ENCODE measurements around the gene ST8SIA2.

The ST8SIA2 gene

GRCh38 chr15:92505611-92506010, 111.9 kb downstream of the ST8SIA2 start:
- no peak for TF ChIP-seq ZNF274 (IDR thresholded peaks at IDR 0.05; ENCODE audit: low read depth, low read length)
- no peak overlapping the region for H3K4me3 ChIP-seq (ENCODE audit: low read length)

GRCh38 chr15:92506506-92506905, 112.8 kb downstream of the ST8SIA2 start:
- no peak for TF ChIP-seq ZNF274 (IDR thresholded peaks at IDR 0.05; ENCODE audit: low read depth, low read length)
- H3K4me3 ChIP-seq (ENCODE audit: low read length): no peak overlapping the region

GRCh38 chr15:92510163-92510882, 116.6 kb downstream of the ST8SIA2 start:
- no peak overlapping the region for H3K4me3 ChIP-seq (ENCODE audit: low read length)
- TF ChIP-seq ZNF274 (IDR thresholded peaks at IDR 0.05; ENCODE audit: low read depth, low read length): no peak

Data from GM08714 (cell line).